Measurements from ENCODE around the gene CIBAR2.

GRCh38 chr16:85054948-85055492 lies 57.3 kb downstream of the CIBAR2 start:
- TF ChIP-seq CTCF (IDR thresholded peaks at IDR 0.05; ENCODE audit: low read depth, low read length) (no peak), EZH2phosphoT487 (IDR thresholded peaks at IDR 0.05; ENCODE audit: low read depth) (no peak)

Data from OCI-LY3 (cell line).